Gastroesophageal sphincter (tissue), 4 donors: ENCODE data around the gene BAG3. TPM values are rescaled to one million over a fixed set of nuclear protein-coding genes. Genes with fewer than 3 reads are reported as not detected.

ENCODE experiments used
- ATAC-seq: fragments of 150-250 bp; one replicate; pipeline ENCODE4 v1.9.1; 2016; ENCODE audit warnings: mild to moderate bottlenecking, moderate library complexity
- H3K27ac ChIP-seq, 4 donors: fragments of 200-600 bp; sonication (generic) in 3 of 4; 1 replicate in 3 of 4; 2 replicates in 1 of 4; pipeline ENCODE4 v1.5.1; 2016 to 2019
- H3K27me3 ChIP-seq: fragments of 200-600 bp; sonication (generic); one replicate; pipeline ENCODE4 v1.5.1; 2019
- H3K36me3 ChIP-seq, 2 donors: fragments of 200-600 bp; sonication (generic); one replicate each; pipeline ENCODE4 v1.5.1; 2019; ENCODE audit warnings: control low read depth in 1 of 2
- H3K4me1 ChIP-seq, 3 donors: fragments of 200-600 bp; sonication (generic); 1 replicate in 2 of 3; 2 replicates in 1 of 3; pipeline ENCODE4 v1.5.1; 2016 to 2019; ENCODE audit warnings: control low read depth in 2 of 3
- H3K4me3 ChIP-seq, 2 donors: fragments of 200-600 bp; sonication (generic); one replicate each; pipeline ENCODE4 v1.5.1; 2019; ENCODE audit warnings: mild to moderate bottlenecking in 1 of 2, moderate library complexity in 1 of 2
- H3K9me3 ChIP-seq, 3 donors: fragments of 200-600 bp; sonication (generic); one replicate each; pipeline ENCODE4 v1.5.1; 2017 to 2019; ENCODE audit warnings: control low read depth in 2 of 3
- CTCF ChIP-seq, 4 experiments: fragments of 200-600 bp in 2 of 4; fragments of 450-650 bp in 2 of 4; sonication (generic) in 1 of 4; IDR thresholded peaks; one replicate each; pipeline ENCODE4 v1.5.1; 2017 to 2019; ENCODE audit warnings: antibody characterized with exemption in 4 of 4, mild to moderate bottlenecking in 2 of 4, moderate library complexity in 2 of 4
- EP300 ChIP-seq: sonication (generic); formaldehyde crosslinking; IDR thresholded peaks from one replicate; pipeline ENCODE4 v1.6.1; 2017; ENCODE audit warnings: antibody characterized with exemption, mild to moderate bottlenecking
- POLR2A ChIP-seq, 2 donors: fragments of 450-650 bp; IDR thresholded peaks; one replicate each; pipeline ENCODE4 v1.6.1; 2017; ENCODE audit warnings: antibody characterized with exemption in 2 of 2, mild to moderate bottlenecking in 2 of 2, moderate library complexity in 1 of 2
- POLR2AphosphoS5 ChIP-seq: sonication (generic); formaldehyde crosslinking; IDR thresholded peaks from one replicate; pipeline ENCODE4 v1.6.1; 2017; ENCODE audit warnings: antibody characterized with exemption
- WGBS, 2 donors: methylation state at CpG; one replicate each; pipeline ENCODE4 v1.1.5; 2018; ENCODE audit warnings: low coverage in 1 of 2; 5-methylcytosine and 5-hydroxymethylcytosine counted together
- total RNA-seq, 4 donors: library from RNA; depleted of rRNA; stranded (reverse); fragments of >200 nt; gene quantifications; one replicate each; pipeline ENCODE4 v1.1.0, GENCODE V29; 2016

The BAG3 gene
- total RNA-seq, 4 donors from 2014 or later, result 31.2 to 80.4 (median 61.4) TPM

GRCh38 chr10:119643306-119644204 lies 7.6 kb upstream of the BAG3 start:
- 68 to 83% methylated on average over 9 to 14 of the region's 15 CpGs for WGBS, 2 donors

GRCh38 chr10:119644205-119644814 lies 6.9 kb upstream of the BAG3 start:
- Histone ChIP-seq H3K9me3 (peaks cover 0 to 18% (median 0%) of the 10 kb centered on the region in 3 donors), H3K4me1 (no peaks in the 10 kb centered on the region), H3K36me3 (no peaks in the 10 kb centered on the region), H3K27ac (no peak overlapping the region), H3K27me3 (no peaks in the 10 kb centered on the region), H3K4me3 (no peak overlapping the region)
- TF ChIP-seq CTCF (IDR thresholded peaks at IDR 0.05) (no peak), POLR2A (IDR thresholded peaks at IDR 0.05) (no peak), POLR2AphosphoS5 (no peak), EP300 (no peak)
- 58 to 67% methylated on average over 11 to 12 of the region's 15 CpGs for WGBS, 2 donors
- ATAC-seq, result no peak

More at GRCh38 chr10:119643306-119644204, 7.6 kb upstream of the BAG3 start:
- no peaks in the 10 kb centered on the region for H3K27me3 ChIP-seq
- no peaks in the 10 kb centered on the region for H3K36me3 ChIP-seq
- H3K27ac ChIP-seq, result no peak overlapping the region
- no peaks in the 10 kb centered on the region for H3K4me1 ChIP-seq
- peaks cover 0 to 18% (median 0%) of the 10 kb centered on the region in 3 donors for H3K9me3 ChIP-seq
- TF ChIP-seq CTCF (IDR thresholded peaks at IDR 0.05), result no peak
- no peak for TF ChIP-seq EP300
- TF ChIP-seq POLR2A (IDR thresholded peaks at IDR 0.05), result no peak
- H3K4me3 ChIP-seq, result no peak overlapping the region
- ATAC-seq, result no peak

GRCh38 chr10:119644994-119645393 lies 6.2 kb upstream of the BAG3 start:
- Histone ChIP-seq H3K27me3 (no peaks in the 10 kb centered on the region), H3K36me3 (no peaks in the 10 kb centered on the region), H3K4me3 (no peak overlapping the region), H3K9me3 (peaks cover 0 to 18% (median 0%) of the 10 kb centered on the region in 3 donors), H3K4me1 (no peaks in the 10 kb centered on the region), H3K27ac (no peak overlapping the region)
- ATAC-seq, result no peak
- 82 to 96% methylated on average over 3 of the region's 3 CpGs for WGBS, 2 donors
- no peak for TF ChIP-seq EP300
- TF ChIP-seq POLR2A (IDR thresholded peaks at IDR 0.05), result no peak
- TF ChIP-seq POLR2AphosphoS5, result no peak
- TF ChIP-seq CTCF (IDR thresholded peaks at IDR 0.05), result no peak

DNA sequence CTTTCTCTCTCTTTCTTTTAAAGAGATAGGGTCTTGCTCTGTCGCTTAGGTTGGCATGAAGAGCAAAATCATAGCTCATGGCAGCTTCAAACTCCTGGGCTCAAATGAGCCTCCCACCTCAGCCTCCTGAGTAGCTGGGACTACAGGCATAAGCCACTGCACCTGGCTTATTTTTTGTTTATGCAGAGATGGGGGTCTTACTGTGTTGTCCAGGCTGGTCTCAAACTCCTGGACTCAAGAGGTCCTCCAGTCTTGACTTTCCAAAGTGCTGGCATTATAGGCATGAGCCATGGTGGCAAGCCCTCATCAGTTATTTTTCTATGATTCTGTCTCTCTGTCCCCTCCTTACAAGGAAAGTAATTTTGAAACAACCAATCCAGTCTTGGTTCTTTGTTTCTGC lies 1.1 kb upstream of the BAG3 start:
- no peak overlapping the region for H3K4me3 ChIP-seq
- H3K27ac ChIP-seq, result peak overlapping the region in 2 of 4 donors; percentile 97 to 99
- H3K4me1 ChIP-seq, result peaks cover 0 to 32% (median 17%) of the 10 kb centered on the region in 3 donors
- ATAC-seq, result no peak
- no peaks in the 10 kb centered on the region for H3K27me3 ChIP-seq
- no peak for TF ChIP-seq EP300
- no peak for TF ChIP-seq POLR2A (IDR thresholded peaks at IDR 0.05)
- TF ChIP-seq CTCF (IDR thresholded peaks at IDR 0.05), result no peak
- no peak for TF ChIP-seq POLR2AphosphoS5
- no peaks in the 10 kb centered on the region for H3K36me3 ChIP-seq
- peaks cover 0 to 9% (median 0%) of the 10 kb centered on the region in 3 donors for H3K9me3 ChIP-seq
- 100% methylated on average over 1 of the region's 1 CpG for WGBS, 2 donors
